ENCODE measurements around the gene CRTAC1.

DNA sequence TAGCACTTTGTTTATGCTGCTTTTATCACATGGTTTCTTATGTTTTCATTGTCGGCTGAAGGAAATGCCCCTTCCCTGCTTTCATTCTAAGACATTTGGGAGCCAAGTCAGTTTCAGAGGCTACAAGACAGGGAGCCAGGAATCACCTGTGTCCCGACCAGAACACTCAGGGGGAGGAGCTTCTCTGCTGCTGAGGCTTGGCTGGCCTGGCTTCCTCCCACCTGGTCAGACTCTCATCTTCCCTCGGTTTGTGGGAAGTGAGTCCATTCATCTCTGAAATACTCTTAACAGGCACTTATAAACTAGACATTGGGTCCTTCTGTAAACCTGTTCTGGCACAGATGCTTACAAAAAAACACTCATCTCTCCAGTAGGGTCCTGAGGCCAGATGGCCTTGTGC lies 200.4 kb downstream of the CRTAC1 start:
- TF ChIP-seq, protein P1, sequence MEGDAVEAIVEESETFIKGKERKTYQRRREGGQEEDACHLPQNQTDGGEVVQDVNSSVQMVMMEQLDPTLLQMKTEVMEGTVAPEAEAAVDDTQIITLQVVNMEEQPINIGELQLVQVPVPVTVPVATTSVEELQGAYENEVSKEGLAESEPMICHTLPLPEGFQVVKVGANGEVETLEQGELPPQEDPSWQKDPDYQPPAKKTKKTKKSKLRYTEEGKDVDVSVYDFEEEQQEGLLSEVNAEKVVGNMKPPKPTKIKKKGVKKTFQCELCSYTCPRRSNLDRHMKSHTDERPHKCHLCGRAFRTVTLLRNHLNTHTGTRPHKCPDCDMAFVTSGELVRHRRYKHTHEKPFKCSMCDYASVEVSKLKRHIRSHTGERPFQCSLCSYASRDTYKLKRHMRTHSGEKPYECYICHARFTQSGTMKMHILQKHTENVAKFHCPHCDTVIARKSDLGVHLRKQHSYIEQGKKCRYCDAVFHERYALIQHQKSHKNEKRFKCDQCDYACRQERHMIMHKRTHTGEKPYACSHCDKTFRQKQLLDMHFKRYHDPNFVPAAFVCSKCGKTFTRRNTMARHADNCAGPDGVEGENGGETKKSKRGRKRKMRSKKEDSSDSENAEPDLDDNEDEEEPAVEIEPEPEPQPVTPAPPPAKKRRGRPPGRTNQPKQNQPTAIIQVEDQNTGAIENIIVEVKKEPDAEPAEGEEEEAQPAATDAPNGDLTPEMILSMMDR (IDR thresholded peaks at IDR 0.05): no peak
- TF ChIP-seq POLR2A (IDR thresholded peaks at IDR 0.05) (no peak), POLR2AphosphoS5 (IDR thresholded peaks at IDR 0.05) (no peak), EP300 (IDR thresholded peaks at IDR 0.05; ENCODE audit: low read depth) (no peak)

All from transverse colon (tissue), 4 donors.